ENCODE data around the gene TNFSF13. TPM values are rescaled to one million over a fixed set of nuclear protein-coding genes. Genes with fewer than 3 reads are reported as not detected.

TNFSF13 gene
- total and polyA plus RNA-seq, 2 of the 4 experiments (the other 2 are of a cell fraction), result 1.3 TPM; not detected in 1

DNA sequence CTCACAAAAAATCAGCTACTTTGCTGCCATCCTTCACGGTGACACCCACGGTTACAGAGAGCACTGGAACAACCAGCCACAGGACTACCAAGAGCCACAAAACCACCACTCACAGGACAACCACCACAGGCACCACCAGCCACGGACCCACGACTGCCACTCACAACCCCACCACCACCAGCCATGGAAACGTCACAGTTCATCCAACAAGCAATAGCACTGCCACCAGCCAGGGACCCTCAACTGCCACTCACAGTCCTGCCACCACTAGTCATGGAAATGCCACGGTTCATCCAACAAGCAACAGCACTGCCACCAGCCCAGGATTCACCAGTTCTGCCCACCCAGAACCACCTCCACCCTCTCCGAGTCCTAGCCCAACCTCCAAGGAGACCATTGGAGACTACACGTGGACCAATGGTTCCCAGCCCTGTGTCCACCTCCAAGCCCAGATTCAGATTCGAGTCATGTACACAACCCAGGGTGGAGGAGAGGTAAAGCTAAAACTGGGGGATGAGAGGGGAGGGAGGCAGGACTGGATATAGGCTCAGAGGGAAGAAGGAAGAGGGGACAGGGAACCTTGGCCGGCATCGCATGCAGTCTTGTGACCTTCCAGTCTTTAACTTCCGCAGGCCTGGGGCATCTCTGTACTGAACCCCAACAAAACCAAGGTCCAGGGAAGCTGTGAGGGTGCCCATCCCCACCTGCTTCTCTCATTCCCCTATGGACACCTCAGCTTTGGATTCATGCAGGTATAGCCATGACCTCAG, 21.5 kb downstream of the TNFSF13 start:
- H4K5ac ChIP-seq (ENCODE audit: low read depth, low read length), result peak overlapping the region; percentile 72
- peak overlapping the region; percentile 81 for H3K14ac ChIP-seq (replicated peaks; ENCODE audit: low read depth, low read length)
- TF ChIP-seq MAFK (IDR thresholded peaks at IDR 0.05; ENCODE audit: low read depth, low read length) (no peak), SMC3 (IDR thresholded peaks at IDR 0.05; ENCODE audit: low read depth, low read length) (no peak), RCOR1 (IDR thresholded peaks at IDR 0.05; ENCODE audit: insufficient replicate concordance, low read length) (no peak), POLR2A (IDR thresholded peaks at IDR 0.05; ENCODE audit: low read depth, low read length) (no peak), RAD21 (IDR thresholded peaks at IDR 0.05; ENCODE audit: low read length) (no peak), NFE2L2 (IDR thresholded peaks at IDR 0.05; ENCODE audit: low read depth, low read length) (no peak)
- TF ChIP-seq, protein P1, sequence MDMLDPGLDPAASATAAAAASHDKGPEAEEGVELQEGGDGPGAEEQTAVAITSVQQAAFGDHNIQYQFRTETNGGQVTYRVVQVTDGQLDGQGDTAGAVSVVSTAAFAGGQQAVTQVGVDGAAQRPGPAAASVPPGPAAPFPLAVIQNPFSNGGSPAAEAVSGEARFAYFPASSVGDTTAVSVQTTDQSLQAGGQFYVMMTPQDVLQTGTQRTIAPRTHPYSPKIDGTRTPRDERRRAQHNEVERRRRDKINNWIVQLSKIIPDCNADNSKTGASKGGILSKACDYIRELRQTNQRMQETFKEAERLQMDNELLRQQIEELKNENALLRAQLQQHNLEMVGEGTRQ (IDR thresholded peaks at IDR 0.05; ENCODE audit: low read depth, low read length), result no peak
- TF ChIP-seq, protein P2, sequence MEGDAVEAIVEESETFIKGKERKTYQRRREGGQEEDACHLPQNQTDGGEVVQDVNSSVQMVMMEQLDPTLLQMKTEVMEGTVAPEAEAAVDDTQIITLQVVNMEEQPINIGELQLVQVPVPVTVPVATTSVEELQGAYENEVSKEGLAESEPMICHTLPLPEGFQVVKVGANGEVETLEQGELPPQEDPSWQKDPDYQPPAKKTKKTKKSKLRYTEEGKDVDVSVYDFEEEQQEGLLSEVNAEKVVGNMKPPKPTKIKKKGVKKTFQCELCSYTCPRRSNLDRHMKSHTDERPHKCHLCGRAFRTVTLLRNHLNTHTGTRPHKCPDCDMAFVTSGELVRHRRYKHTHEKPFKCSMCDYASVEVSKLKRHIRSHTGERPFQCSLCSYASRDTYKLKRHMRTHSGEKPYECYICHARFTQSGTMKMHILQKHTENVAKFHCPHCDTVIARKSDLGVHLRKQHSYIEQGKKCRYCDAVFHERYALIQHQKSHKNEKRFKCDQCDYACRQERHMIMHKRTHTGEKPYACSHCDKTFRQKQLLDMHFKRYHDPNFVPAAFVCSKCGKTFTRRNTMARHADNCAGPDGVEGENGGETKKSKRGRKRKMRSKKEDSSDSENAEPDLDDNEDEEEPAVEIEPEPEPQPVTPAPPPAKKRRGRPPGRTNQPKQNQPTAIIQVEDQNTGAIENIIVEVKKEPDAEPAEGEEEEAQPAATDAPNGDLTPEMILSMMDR (conservative IDR thresholded peaks at IDR 0.05; ENCODE audit: low read depth, low read length), result no peak
- peak overlapping the region; percentile 8 for H3K9ac ChIP-seq (ENCODE audit: low read depth, low read length)
- peak overlapping the region; percentile 86 for H2AK9ac ChIP-seq (replicated peaks; ENCODE audit: low read depth, low read length, poor library complexity)
- peak overlapping the region in 1 of 2 experiments; percentile 78; a peak in 2 of 4 replicates for H4K8ac ChIP-seq (ENCODE audit: low read depth in 2 of 2, low read length in 2 of 2)
- peak overlapping the region; percentile 4; the same call in 2 of the 3 replicates for H2BK15ac ChIP-seq (ENCODE audit: low read depth, low read length)
- peak overlapping the region; percentile 78 for H3K4ac ChIP-seq (ENCODE audit: low read depth, low read length)
- ChIA-PET CTCF (interaction anchor here (1.3 kb wide), 1 partner anchor 108 kb away, joined by 4 read pairs; the partner anchor contains the start of genes TP53 and WRAP53), POLR2A (ENCODE audit: unreplicated experiment) (interaction anchor here (0.5 to 1.2 kb wide), 2 partner anchors 9 kb away, joined by 3 to 6 read pairs; no protein-coding TSS in a partner anchor)
- H3K4me3 ChIP-seq (ENCODE audit: insufficient read depth, low read depth, low read length), result peak overlapping the region; percentile 1; the same call in 1 of the 2 replicates
- no peak for ATAC-seq (ENCODE audit: low read depth)
- H2AK5ac ChIP-seq (ENCODE audit: low read depth, low read length), result peak overlapping the region; percentile 93
- H3K9me1 ChIP-seq (ENCODE audit: insufficient read depth, low read length), result peaks cover 19% of the 10 kb centered on the region
- peak overlapping the region; percentile 8; the same call in 1 of the 2 replicates for H2BK120ac ChIP-seq (ENCODE audit: low read depth, low read length)
- peak overlapping the region; percentile 63 for H4K91ac ChIP-seq (ENCODE audit: insufficient read depth, low read depth, low read length)
- BruUV-seq (replicated peaks), result no TSS peak
- H2BK5ac ChIP-seq (ENCODE audit: low read depth, low read length, poor library complexity, severe bottlenecking), result peak overlapping the region; percentile 76
- peaks cover 16 to 82% of the 10 kb centered on the region in 2 experiments for H3K79me1 ChIP-seq (ENCODE audit: low read depth in 1 of 2, low read length in 2 of 2)
- in situ Hi-C loops (cut with MboI; ENCODE audit: low sequenced_read_pairs) (no loop called here), intact Hi-C loops (cut with micrococcal nuclease) (no loop called here), dilution Hi-C loops (cut with HindIII; ENCODE audit: low sequenced_read_pairs, unreplicated experiment) (no loop called here)
- no peaks in the 10 kb centered on the region for H3K9me3 ChIP-seq (ENCODE audit: control insufficient read depth, insufficient read depth, low read length)
- H3K36me3 ChIP-seq (ENCODE audit: control insufficient read depth, insufficient read depth, low read length), result peaks cover 42% of the 10 kb centered on the region
- H3K27ac ChIP-seq (ENCODE audit: insufficient read depth, low read length), result peak overlapping the region; percentile 49
- H3K4me1 ChIP-seq (ENCODE audit: control insufficient read depth, insufficient read depth, low read length), result peaks cover 31% of the 10 kb centered on the region
- peak overlapping the region; percentile 3; the same call in 1 of the 2 replicates for H3K18ac ChIP-seq (ENCODE audit: low read depth, low read length)
- no peak for DNase-seq
- peak overlapping the region; percentile 23 for H3K4me2 ChIP-seq (ENCODE audit: low read depth, low read length)
- H2AFZ ChIP-seq (replicated peaks; ENCODE audit: low read length, poor library complexity), result peak overlapping the region; percentile 70
- no peak overlapping the region; the same call in 1 of the 2 replicates for H2BK20ac ChIP-seq (ENCODE audit: low read depth, low read length)
- peak overlapping the region; percentile 7 for H3K23ac ChIP-seq (ENCODE audit: low read depth, low read length)
- H3K56ac ChIP-seq (ENCODE audit: extremely low read depth, insufficient read depth, low read length), result no peak overlapping the region
- 65% methylated on average over 6 of the region's 12 CpGs; no CpG with 5 or more reads in 1 of the 2 experiments for WGBS, 2 experiments (ENCODE audit: extremely low coverage in 2 of 2, insufficient read length in 1 of 2)
- no peaks in the 10 kb centered on the region for H3K27me3 ChIP-seq (ENCODE audit: control insufficient read depth, insufficient read depth, low read length)
- H4K20me1 ChIP-seq (ENCODE audit: insufficient read depth, low read length), result peaks cover 46% of the 10 kb centered on the region

All from IMR-90 (cell line).